HepG2 (cell line): Measurements from ENCODE around the gene CDK3. TPM values are rescaled to one million over a fixed set of nuclear protein-coding genes. Genes with fewer than 3 reads are reported as not detected.

Experiments used
- ATAC-seq: fragments of 200-7000 bp; cut with Tn5 transposase; 3 replicates; pipeline ENCODE4 v1.9.1; 2020; ENCODE audit warnings: mild to moderate bottlenecking, moderate library complexity
- BruUV-seq: library from RNA; stranded (reverse); fragments of 400-500 nt; replicated peaks from 2 replicates; lab custom pipeline; 2021; lab: Mats Ljungman, UMichigan
- CTCF ChIA-PET: fragments of 300-600 bp; formaldehyde crosslinking; extraction: SDS; loops from one replicate; lab custom pipeline; 2021; ENCODE audit warnings: low total read pairs, inconsistent platforms, low intra/inter-chr PET ratio; lab: Yijun Ruan, JAX
- POLR2A ChIA-PET: fragments of 350-600 bp; sonication (Branson Sonifier 250); formaldehyde crosslinking; loops from one replicate; lab custom pipeline; 2020; ENCODE audit warnings: antibody characterized with exemption, inconsistent platforms; lab: Yijun Ruan, JAX
- DNase-seq: peaks from one replicate; pipeline ENCODE4 v3.0.0-alpha.2; 2015; ENCODE audit warnings: low spot score
- FAIRE-seq: peaks from 3 replicates; lab custom pipeline; 2011; peaks lifted over from hg19 to GRCh38; lab: Jason Lieb, UNC
- H2AFZ ChIP-seq: one replicate; pipeline ENCODE4 v1.6.1; 2011; ENCODE audit warnings: low read length, inconsistent platforms
- H3K27ac ChIP-seq: fragments of 300-600 bp; 3 replicates; pipeline ENCODE4 v1.8.0; 2011; ENCODE audit warnings: mixed run types, mild to moderate bottlenecking, mixed read lengths, low read length, inconsistent platforms; ENCODE audit not compliant: insufficient read depth; ENCODE audit errors: extremely low read length
- H3K27me3 ChIP-seq, 2 experiments: fragments of 200-600 bp in 1 of 2; 2 replicates in 1 of 2; 3 replicates in 1 of 2; pipeline versions ENCODE4 v1.6.0 to v1.8.0; 2011; ENCODE audit warnings: low read length in 2 of 2, mild to moderate bottlenecking in 2 of 2, moderate library complexity in 2 of 2, inconsistent platforms in 1 of 2; ENCODE audit not compliant: insufficient read depth in 2 of 2, control insufficient read depth in 1 of 2
- H3K36me3 ChIP-seq, 2 experiments: fragments of 200-600 bp in 1 of 2; replicated peaks in 1 of 2; 2 replicates in 1 of 2; 3 replicates in 1 of 2; pipeline versions ENCODE4 v1.5.1 to v1.8.0; 2011; ENCODE audit warnings: low read length in 2 of 2, inconsistent platforms in 1 of 2; ENCODE audit not compliant: insufficient read depth in 2 of 2, control insufficient read depth in 1 of 2
- H3K4me1 ChIP-seq: 2 replicates; pipeline ENCODE4 v1.5.1; 2012; ENCODE audit warnings: low read length, inconsistent platforms; ENCODE audit not compliant: insufficient read depth
- H3K4me2 ChIP-seq: 2 replicates; pipeline ENCODE4 v1.6.0; 2011; ENCODE audit warnings: low read depth, low read length, inconsistent platforms
- H3K4me3 ChIP-seq, 3 experiments: fragments of 200-600 bp in 1 of 3; sonication (generic), shearing (Covaris generic) in 1 of 3; replicated peaks in 1 of 3; 2 replicates each; pipeline ENCODE4 v1.5.1; 2011 to 2016; ENCODE audit warnings: low read length in 3 of 3, inconsistent platforms in 2 of 3, low read depth in 2 of 3, mild to moderate bottlenecking in 2 of 3, control low read depth in 1 of 3, mixed read lengths in 1 of 3; ENCODE audit not compliant: insufficient read depth in 1 of 3
- H3K79me2 ChIP-seq: one replicate; pipeline ENCODE4 v1.6.1; 2011; ENCODE audit warnings: low read length, inconsistent platforms; ENCODE audit not compliant: insufficient read depth
- H3K9ac ChIP-seq: 2 replicates; pipeline ENCODE4 v1.6.0; 2011; ENCODE audit warnings: mild to moderate bottlenecking, low read depth, low read length, inconsistent platforms; ENCODE audit not compliant: insufficient read depth
- H3K9me3 ChIP-seq: 2 replicates; pipeline ENCODE4 v1.5.1; 2012; ENCODE audit warnings: mild to moderate bottlenecking, low read length
- H4K20me1 ChIP-seq: 2 replicates; pipeline ENCODE4 v1.6.0; 2011; ENCODE audit warnings: inconsistent platforms, mild to moderate bottlenecking, low read length, moderate library complexity; ENCODE audit not compliant: insufficient read depth
- DMAP1 ChIP-seq: IDR thresholded peaks from 2 replicates; pipeline ENCODE4 v1.6.1; 2016
- DNMT1 ChIP-seq: sonication (generic); formaldehyde crosslinking; IDR thresholded peaks from 2 replicates; pipeline ENCODE4 v1.5.1; 2020; ENCODE audit warnings: mild to moderate bottlenecking, missing genetic modification reagents
- MAF1 ChIP-seq: sonication (generic); formaldehyde crosslinking; IDR thresholded peaks from 2 replicates; pipeline ENCODE4 v1.5.0; 2020; ENCODE audit warnings: missing genetic modification reagents, borderline replicate concordance
- MYC ChIP-seq: sonication (generic); formaldehyde crosslinking; IDR thresholded peaks from 2 replicates; pipeline ENCODE4 v1.9.0; 2021; ENCODE audit warnings: missing genetic modification reagents, borderline replicate concordance
- NFIC ChIP-seq: IDR thresholded peaks from 2 replicates; pipeline ENCODE4 v1.6.1; 2012; ENCODE audit warnings: mild to moderate bottlenecking, low read length, inconsistent platforms
- TAF1 ChIP-seq: sonication (generic); formaldehyde crosslinking; IDR thresholded peaks from 2 replicates; pipeline ENCODE4 v1.4.0; 2020; ENCODE audit warnings: missing genetic modification reagents
- ZNF136 ChIP-seq: sonication (generic); formaldehyde crosslinking; IDR thresholded peaks from 2 replicates; pipeline ENCODE4 v1.8.1; 2022; ENCODE audit warnings: low read depth, mild to moderate bottlenecking, moderate library complexity, missing genetic modification reagents
- ZNF280D ChIP-seq: sonication (generic); formaldehyde crosslinking; IDR thresholded peaks from 2 replicates; pipeline ENCODE4 v1.5.1; 2020; ENCODE audit warnings: mild to moderate bottlenecking, missing genetic modification reagents
- ZNF503 ChIP-seq: sonication (generic); formaldehyde crosslinking; IDR thresholded peaks from 2 replicates; pipeline ENCODE4 v1.4.0; 2020; ENCODE audit warnings: missing genetic modification reagents
- ZSCAN20 ChIP-seq: sonication (generic); formaldehyde crosslinking; IDR thresholded peaks from 2 replicates; pipeline ENCODE4 v1.4.0; 2020; ENCODE audit warnings: missing genetic modification reagents, mild to moderate bottlenecking, borderline replicate concordance
- WGBS: methylation state at CpG from one replicate; pipeline ENCODE4 v1.1.6; 2017; ENCODE audit warnings: low lambda C conversion rate; 5-methylcytosine and 5-hydroxymethylcytosine counted together
- in situ Hi-C: cut with HindIII; loops from 2 replicates; pipeline ENCODE4 v1.10.0; 2017; ENCODE audit warnings: low pct_unique_long_range_greater_than_20kb; ENCODE audit not compliant: extremely low pct_ligation_motif_present
- intact Hi-C: fragments of 100-400 bp; cut with micrococcal nuclease; formaldehyde crosslinking; loops from one replicate; pipeline ENCODE4 v1.10.0; 2022; ENCODE audit not compliant: unreplicated experiment
- polyA plus RNA-seq, 8 experiments: library from polyadenylated mRNA; depleted of rRNA in 3 of 8; stranded (reverse) in 7 of 8; unstranded in 1 of 8; fragments of >200 nt; fragmentation: Illumina TruSeq in 4 of 8; extraction: Trizol in 4 of 8; gene quantifications; 2 replicates each; pipeline versions ENCODE4 v1.2.1 to v1.2.3, GENCODE V29; 2011 to 2016; ENCODE audit warnings: low read depth in 4 of 8, missing spikeins in 1 of 8, mixed read lengths in 1 of 8; ENCODE audit not compliant: insufficient read depth in 1 of 8
- total RNA-seq, 5 experiments: library from RNA; depleted of rRNA; stranded (reverse); fragments of >200 nt; fragmentation: Illumina TruSeq; extraction: Trizol; gene quantifications; 2 replicates each; pipeline ENCODE4 v1.2.3, GENCODE V29; 2016; ENCODE audit warnings: low read depth in 1 of 5

The CDK3 gene
- total and polyA plus RNA-seq, 2 of the 13 experiments (the other 11 are each of a cell fraction or from before 2014, with no cell fraction given): 5.8 to 11.4 TPM

- WGBS: 97% methylated on average over 11 of the region's 11 CpGs
- POLR2A ChIA-PET: no interaction called here
- Histone ChIP-seq H3K27me3 (no peaks in the 10 kb centered on the region), H3K79me2 (no peaks in the 10 kb centered on the region), H3K4me2 (no peak overlapping the region), H3K36me3 (peaks cover 46 to 84% of the 10 kb centered on the region in 2 experiments), H3K27ac (no peak overlapping the region), H3K9me3 (no peaks in the 10 kb centered on the region), H3K4me1 (no peaks in the 10 kb centered on the region), H3K9ac (no peak overlapping the region), H4K20me1 (no peaks in the 10 kb centered on the region; the same call in 1 of the 2 replicates), H3K4me3 (no peak overlapping the region), H2AFZ (no peak overlapping the region)
- TF ChIP-seq MYC (no peak), TAF1 (CRISPR knock-in tag) (no peak), ZNF136 (CRISPR knock-in tag) (no peak), ZNF503 (CRISPR knock-in tag) (no peak), ZSCAN20 (no peak), NFIC (no peak), MAF1 (no peak), DNMT1 (CRISPR knock-in tag) (no peak), ZNF280D (CRISPR knock-in tag) (no peak), DMAP1 (CRISPR knock-in tag) (no peak)
- intact Hi-C loops: no loop called here
- CTCF ChIA-PET: no interaction called here
- DNase-seq (no peak), FAIRE-seq (no peak), ATAC-seq (no peak)
- in situ Hi-C loops: no loop called here
- TSS peak; percentile 9 for BruUV-seq
These were observed 50.1 kb downstream of the CDK3 start for GRCh38 chr17:76050538-76051467.
